K562 (cell line): ENCODE measurements around the gene TIFAB.

ENCODE experiments used
- GABPA ChIP-seq: fragments of 200-800 bp; sonication (Bioruptor generic); conservative IDR thresholded peaks from 2 replicates; pipeline ENCODE4 v1.6.1; 2016; ENCODE audit warnings: low read depth, missing genetic modification characterization, missing compliant biosample characterization
- HNRNPL ChIP-seq: fragments of 200-400 bp; formaldehyde crosslinking; IDR thresholded peaks from 2 replicates; pipeline ENCODE4 v1.6.1; 2017; ENCODE audit warnings: low read depth, mild to moderate bottlenecking, low read length
- HNRNPLL ChIP-seq: fragments of 200-400 bp; formaldehyde crosslinking; IDR thresholded peaks from 2 replicates; pipeline ENCODE4 v1.6.1; 2017; ENCODE audit warnings: low read length, low read depth, mild to moderate bottlenecking; ENCODE audit not compliant: poor library complexity, severe bottlenecking
- KAT8 ChIP-seq: fragments of 450-650 bp; IDR thresholded peaks from 2 replicates; pipeline ENCODE4 v1.6.1; 2016; ENCODE audit warnings: low read depth, mild to moderate bottlenecking
- MAFK ChIP-seq: IDR thresholded peaks from 2 replicates; pipeline ENCODE4 v1.6.1; 2011; ENCODE audit warnings: low read length, improper control_type of control experiment
- NRF1 ChIP-seq, 2 experiments: fragments of 450-650 bp; IDR thresholded peaks in 1 of 2; conservative IDR thresholded peaks in 1 of 2; 2 replicates each; pipeline ENCODE4 v1.6.1; 2014; ENCODE audit warnings: mild to moderate bottlenecking in 2 of 2
- ZNF282 ChIP-seq: sonication (generic); formaldehyde crosslinking; IDR thresholded peaks from 2 replicates; pipeline ENCODE4 v1.8.1; 2023; ENCODE audit warnings: missing genetic modification reagents
- ZNF609 ChIP-seq: sonication (generic); formaldehyde crosslinking; IDR thresholded peaks from 2 replicates; pipeline ENCODE4 v1.8.1; 2023; ENCODE audit warnings: missing genetic modification reagents, mild to moderate bottlenecking, borderline replicate concordance
- TF ChIP-seq, protein P1 (sequence below), 3 experiments: IDR thresholded peaks in 2 of 3; conservative IDR thresholded peaks in 1 of 3; 2 replicates each; pipeline ENCODE4 v1.5.1; 2011 to 2012; ENCODE audit warnings: low read length in 3 of 3, mild to moderate bottlenecking in 3 of 3, control low read depth in 2 of 3, improper control_type of control experiment in 1 of 3, inconsistent platforms in 1 of 3, low read depth in 1 of 3, mixed read lengths in 1 of 3, moderate library complexity in 1 of 3; ENCODE audit not compliant: insufficient read depth in 2 of 3

- TF ChIP-seq HNRNPLL (no peak), ZNF282 (CRISPR knock-in tag) (no peak), MAFK (no peak), ZNF609 (CRISPR knock-in tag) (no peak), HNRNPL (no peak), NRF1 (conservative IDR thresholded peaks at IDR 0.05 in 1 of 2, IDR thresholded peaks at IDR 0.05 in 1 of 2) (no peak), KAT8 (no peak), GABPA (tag) (no peak)
- TF ChIP-seq, protein P1, sequence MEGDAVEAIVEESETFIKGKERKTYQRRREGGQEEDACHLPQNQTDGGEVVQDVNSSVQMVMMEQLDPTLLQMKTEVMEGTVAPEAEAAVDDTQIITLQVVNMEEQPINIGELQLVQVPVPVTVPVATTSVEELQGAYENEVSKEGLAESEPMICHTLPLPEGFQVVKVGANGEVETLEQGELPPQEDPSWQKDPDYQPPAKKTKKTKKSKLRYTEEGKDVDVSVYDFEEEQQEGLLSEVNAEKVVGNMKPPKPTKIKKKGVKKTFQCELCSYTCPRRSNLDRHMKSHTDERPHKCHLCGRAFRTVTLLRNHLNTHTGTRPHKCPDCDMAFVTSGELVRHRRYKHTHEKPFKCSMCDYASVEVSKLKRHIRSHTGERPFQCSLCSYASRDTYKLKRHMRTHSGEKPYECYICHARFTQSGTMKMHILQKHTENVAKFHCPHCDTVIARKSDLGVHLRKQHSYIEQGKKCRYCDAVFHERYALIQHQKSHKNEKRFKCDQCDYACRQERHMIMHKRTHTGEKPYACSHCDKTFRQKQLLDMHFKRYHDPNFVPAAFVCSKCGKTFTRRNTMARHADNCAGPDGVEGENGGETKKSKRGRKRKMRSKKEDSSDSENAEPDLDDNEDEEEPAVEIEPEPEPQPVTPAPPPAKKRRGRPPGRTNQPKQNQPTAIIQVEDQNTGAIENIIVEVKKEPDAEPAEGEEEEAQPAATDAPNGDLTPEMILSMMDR (IDR thresholded peaks at IDR 0.05 in 2 of 3, conservative IDR thresholded peaks at IDR 0.05 in 1 of 3; ENCODE audit: insufficient read depth in 2 of 3, low read depth in 1 of 3, low read length in 3 of 3): no peak
Observed at GRCh38 chr5:135481909-135482311, 29.8 kb upstream of the TIFAB start.
